Left lung (tissue), 10 donors: Measurements from ENCODE around the gene TMEM222. TPM values are rescaled to one million over a fixed set of nuclear protein-coding genes. Genes with fewer than 3 reads are reported as not detected.

Source experiments
- ATAC-seq: fragments of 200-7000 bp; cut with Tn5 transposase; one replicate; pipeline ENCODE4 v1.9.1; 2020; ENCODE audit warnings: moderate library complexity
- DNase-seq, 4 donors: peaks; one replicate each; pipeline ENCODE4 v3.0.0-alpha.2; 2013 to 2020
- H3K27ac ChIP-seq, 2 donors: fragments of 200-600 bp; sonication (generic) in 1 of 2; one replicate each; pipeline versions ENCODE4 v1.5.0 to v1.8.0; 2020 to 2021
- H3K27me3 ChIP-seq, 2 donors: fragments of 200-600 bp; sonication (generic) in 1 of 2; one replicate each; pipeline versions ENCODE4 v1.5.0 to v1.8.0; 2020 to 2021
- H3K36me3 ChIP-seq, 2 donors: fragments of 200-600 bp; sonication (generic) in 1 of 2; one replicate each; pipeline versions ENCODE4 v1.5.0 to v1.8.0; 2020 to 2021
- H3K4me1 ChIP-seq, 2 donors: fragments of 200-600 bp; one replicate each; pipeline ENCODE4 v1.8.0; 2021
- H3K4me3 ChIP-seq, 2 donors: fragments of 200-600 bp; sonication (generic) in 1 of 2; one replicate each; pipeline versions ENCODE4 v1.5.0 to v1.8.0; 2020 to 2021; ENCODE audit warnings: mild to moderate bottlenecking in 1 of 2
- H3K9me3 ChIP-seq, 2 donors: fragments of 200-600 bp; sonication (generic) in 1 of 2; one replicate each; pipeline versions ENCODE4 v1.5.0 to v1.8.0; 2020 to 2021
- intact Hi-C, 2 donors: fragments of 100-400 bp; cut with DNase I; formaldehyde crosslinking; loops; one replicate each; pipeline versions ENCODE4 v1.11.2 to v1.14.2; 2022
- polyA plus RNA-seq, 6 donors: library from polyadenylated mRNA; unstranded; fragments of 120-200 nt; gene quantifications; one replicate each; pipeline ENCODE4 v1.2.1, GENCODE V29; 2013; ENCODE audit not compliant: insufficient read length in 6 of 6
- total RNA-seq, 2 donors: library from RNA; stranded (reverse); fragmentation: NEBNext Ultra II Directional; extraction: Animal tissue kit (Norgen Biotek cat#: 25700); gene quantifications; one replicate each; pipeline ENCODE4 v1.2.1, GENCODE V29; 2021
- TF ChIP-seq, protein P1 (sequence below), 2 donors: fragments of 200-600 bp; sonication (generic) in 1 of 2; IDR thresholded peaks; one replicate each; pipeline versions ENCODE4 v1.5.0 to v1.8.0; 2021; ENCODE audit warnings: antibody characterized with exemption in 2 of 2
- donor health status: DM: no; HTN: yes; CAD: no.
- donor health status: DM: no; HTN: no; CAD: no.

Gene TMEM222
- total and polyA plus RNA-seq, 8 donors, result 29.4 to 40.4 (median 35.7) TPM

DNA sequence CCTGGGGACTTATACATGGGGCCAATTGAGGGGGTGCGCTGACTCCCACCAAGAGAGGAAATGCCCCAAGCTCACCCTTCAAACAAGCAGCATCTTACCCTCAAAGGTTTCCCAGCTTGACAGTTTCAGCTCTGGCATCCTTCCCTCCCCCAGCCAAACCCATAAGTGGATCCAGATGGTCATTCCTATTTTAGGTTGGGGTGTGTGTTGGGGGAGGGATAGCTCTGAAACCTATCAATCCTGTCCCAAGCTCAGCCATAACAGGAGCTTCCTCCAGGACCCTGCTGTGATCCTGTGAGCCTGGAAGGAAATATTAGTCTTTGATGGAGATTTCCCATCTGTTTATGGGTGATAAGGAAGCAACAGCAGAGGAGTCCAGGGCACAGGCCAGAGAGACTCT lies 3.4 kb upstream of the TMEM222 start:
- Histone ChIP-seq H3K9me3 (no peaks in the 10 kb centered on the region), H3K27me3 (peaks cover 0 to 26% of the 10 kb centered on the region in 2 donors), H3K36me3 (no peaks in the 10 kb centered on the region), H3K4me1 (peaks cover 11 to 18% of the 10 kb centered on the region in 2 donors), H3K27ac (no peak overlapping the region), H3K4me3 (no peak overlapping the region)
- intact Hi-C loops, result no loop called here
- ATAC-seq, result no peak
- TF ChIP-seq, protein P1, sequence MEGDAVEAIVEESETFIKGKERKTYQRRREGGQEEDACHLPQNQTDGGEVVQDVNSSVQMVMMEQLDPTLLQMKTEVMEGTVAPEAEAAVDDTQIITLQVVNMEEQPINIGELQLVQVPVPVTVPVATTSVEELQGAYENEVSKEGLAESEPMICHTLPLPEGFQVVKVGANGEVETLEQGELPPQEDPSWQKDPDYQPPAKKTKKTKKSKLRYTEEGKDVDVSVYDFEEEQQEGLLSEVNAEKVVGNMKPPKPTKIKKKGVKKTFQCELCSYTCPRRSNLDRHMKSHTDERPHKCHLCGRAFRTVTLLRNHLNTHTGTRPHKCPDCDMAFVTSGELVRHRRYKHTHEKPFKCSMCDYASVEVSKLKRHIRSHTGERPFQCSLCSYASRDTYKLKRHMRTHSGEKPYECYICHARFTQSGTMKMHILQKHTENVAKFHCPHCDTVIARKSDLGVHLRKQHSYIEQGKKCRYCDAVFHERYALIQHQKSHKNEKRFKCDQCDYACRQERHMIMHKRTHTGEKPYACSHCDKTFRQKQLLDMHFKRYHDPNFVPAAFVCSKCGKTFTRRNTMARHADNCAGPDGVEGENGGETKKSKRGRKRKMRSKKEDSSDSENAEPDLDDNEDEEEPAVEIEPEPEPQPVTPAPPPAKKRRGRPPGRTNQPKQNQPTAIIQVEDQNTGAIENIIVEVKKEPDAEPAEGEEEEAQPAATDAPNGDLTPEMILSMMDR (IDR thresholded peaks at IDR 0.05), result no peak
- no peak for DNase-seq

DNA sequence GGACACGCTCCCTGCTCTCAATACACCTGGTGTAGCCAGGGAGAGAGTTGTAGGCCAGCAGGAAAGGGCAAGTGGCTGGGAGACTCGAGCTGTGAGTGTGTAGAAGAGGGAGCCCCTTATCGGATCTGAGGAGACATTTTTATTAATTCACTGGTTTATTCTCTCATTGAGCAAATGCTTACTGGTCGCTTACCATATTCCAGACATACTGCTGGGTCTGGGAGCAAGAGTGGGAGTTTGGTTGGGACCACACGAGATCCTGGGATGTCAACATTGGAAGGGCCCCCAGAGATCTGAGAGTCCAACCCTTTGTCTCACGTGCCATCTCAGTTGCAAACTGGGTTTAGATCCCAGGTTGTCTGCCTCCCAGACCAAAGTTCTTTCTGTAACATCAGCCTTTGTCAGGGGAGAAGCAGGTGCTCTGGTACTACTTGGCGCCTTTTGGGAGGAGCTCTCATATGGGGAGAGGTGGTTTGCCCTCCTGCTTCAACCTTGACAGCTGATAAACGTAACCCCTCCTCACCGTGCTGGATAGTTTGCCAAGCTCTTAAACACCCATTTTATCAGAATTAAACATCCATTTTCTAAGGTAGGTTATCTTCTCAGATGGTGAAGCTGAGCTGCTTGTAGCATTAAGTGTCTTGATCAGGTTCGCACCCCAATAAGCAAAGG lies 742 bp downstream of the TMEM222 start:
- TF ChIP-seq, protein P1 (IDR thresholded peaks at IDR 0.05), result no peak
- ATAC-seq, result no peak
- H3K9me3 ChIP-seq, result no peaks in the 10 kb centered on the region
- H3K36me3 ChIP-seq, result peaks cover 0 to 29% of the 10 kb centered on the region in 2 donors
- DNase-seq, result no peak
- H3K27me3 ChIP-seq, result peaks cover 0 to 26% of the 10 kb centered on the region in 2 donors
- intact Hi-C loops, result no loop called here
- peaks cover 12 to 52% of the 10 kb centered on the region in 2 donors for H3K4me1 ChIP-seq
- H3K4me3 ChIP-seq, result peak overlapping the region; percentile 83 to 95
- peak overlapping the region; percentile 82 to 97 for H3K27ac ChIP-seq

DNA sequence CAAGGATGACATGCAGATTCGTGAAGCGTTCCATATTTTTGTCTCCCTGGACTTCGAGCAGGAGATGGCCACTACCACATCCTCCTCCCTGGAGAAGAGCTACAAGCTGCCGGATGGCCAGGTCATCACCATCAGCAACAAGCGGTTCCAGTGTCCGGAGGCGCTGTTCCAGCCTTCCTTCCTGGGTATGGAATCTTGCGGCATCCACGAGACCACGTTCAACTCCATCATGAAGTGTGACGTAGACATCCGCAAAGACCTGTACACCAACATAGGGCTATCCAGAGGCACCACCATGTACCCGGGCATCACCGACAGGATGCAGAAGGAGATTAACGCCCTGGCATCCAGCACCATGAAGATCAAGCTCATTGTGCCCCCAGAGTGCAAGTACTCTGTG lies 3.3 kb downstream of the TMEM222 start:
- no peak overlapping the region for H3K27ac ChIP-seq
- DNase-seq, result no peak
- TF ChIP-seq, protein P1 (IDR thresholded peaks at IDR 0.05), result no peak
- peaks cover 12 to 63% of the 10 kb centered on the region in 2 donors for H3K4me1 ChIP-seq
- H3K9me3 ChIP-seq, result no peaks in the 10 kb centered on the region
- H3K27me3 ChIP-seq, result peaks cover 0 to 4% of the 10 kb centered on the region in 2 donors
- ATAC-seq, result no peak
- intact Hi-C loops, result no loop called here
- no peak overlapping the region for H3K4me3 ChIP-seq
- peaks cover 0 to 52% of the 10 kb centered on the region in 2 donors for H3K36me3 ChIP-seq

DNA sequence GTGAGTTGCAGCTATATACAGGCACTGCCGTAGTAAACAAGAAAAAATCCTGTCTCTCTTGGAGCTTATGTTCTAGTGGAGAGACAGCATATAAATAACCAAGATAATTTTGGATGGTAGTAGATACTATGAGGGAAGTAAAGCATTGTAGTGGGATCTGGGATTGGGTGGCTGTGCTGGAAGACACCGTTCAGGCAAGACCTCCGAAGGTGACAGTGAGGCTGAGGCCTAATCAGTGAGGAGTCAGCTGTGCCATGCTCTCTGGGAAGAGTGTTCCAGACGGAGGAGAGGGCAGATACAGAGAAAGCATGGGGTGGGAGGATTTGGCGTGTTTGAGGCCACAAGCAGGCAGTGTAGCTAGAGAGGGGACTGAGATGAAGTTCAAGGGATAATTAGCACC lies 6.0 kb downstream of the TMEM222 start:
- intact Hi-C loops, result no loop called here
- H3K4me3 ChIP-seq, result no peak overlapping the region
- peaks cover 8 to 58% of the 10 kb centered on the region in 2 donors for H3K4me1 ChIP-seq
- H3K27ac ChIP-seq, result no peak overlapping the region
- peaks cover 0 to 79% of the 10 kb centered on the region in 2 donors for H3K36me3 ChIP-seq
- TF ChIP-seq, protein P1 (IDR thresholded peaks at IDR 0.05), result no peak
- H3K9me3 ChIP-seq, result no peaks in the 10 kb centered on the region
- no peak for ATAC-seq
- DNase-seq, result no peak
- no peaks in the 10 kb centered on the region for H3K27me3 ChIP-seq

DNA sequence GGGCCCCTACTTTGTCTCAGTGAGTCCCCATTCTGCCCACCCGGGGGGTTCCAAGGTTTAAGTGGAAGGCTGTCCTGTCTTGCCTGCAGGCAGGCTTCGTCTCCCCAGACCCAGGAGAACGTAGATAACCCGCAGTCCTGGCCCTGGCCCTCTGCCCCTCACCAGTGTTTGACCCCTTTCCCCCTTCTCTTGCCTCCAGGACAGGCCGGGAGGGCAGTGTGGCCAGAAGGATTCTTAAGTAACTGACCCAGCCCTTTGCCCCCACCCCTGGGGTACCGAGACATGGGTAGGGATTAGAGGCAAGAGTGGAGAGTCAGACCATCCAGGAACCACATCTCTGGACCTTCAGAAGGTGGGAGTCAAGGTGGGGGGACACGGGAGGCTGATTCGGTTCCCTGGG lies 8.8 kb downstream of the TMEM222 start:
- ATAC-seq, result no peak

More for the DNA sequence above, 8.8 kb downstream of the TMEM222 start:
- intact Hi-C loops, result no loop called here
- Histone ChIP-seq H3K9me3 (no peaks in the 10 kb centered on the region), H3K27me3 (no peaks in the 10 kb centered on the region), H3K36me3 (peaks cover 0 to 95% of the 10 kb centered on the region in 2 donors), H3K4me1 (peaks cover 0 to 33% of the 10 kb centered on the region in 2 donors), H3K27ac (no peak overlapping the region), H3K4me3 (no peak overlapping the region)
- DNase-seq, result no peak
- TF ChIP-seq, protein P1 (IDR thresholded peaks at IDR 0.05), result no peak
